ENCODE data around the gene NEU1. TPM values are rescaled to one million over a fixed set of nuclear protein-coding genes. Genes with fewer than 3 reads are reported as not detected.

Gene NEU1
- polyA plus RNA-seq, 2 of the 4 experiments (the other 2 are of a cell fraction) = 15.8 to 19.2 TPM

DNA sequence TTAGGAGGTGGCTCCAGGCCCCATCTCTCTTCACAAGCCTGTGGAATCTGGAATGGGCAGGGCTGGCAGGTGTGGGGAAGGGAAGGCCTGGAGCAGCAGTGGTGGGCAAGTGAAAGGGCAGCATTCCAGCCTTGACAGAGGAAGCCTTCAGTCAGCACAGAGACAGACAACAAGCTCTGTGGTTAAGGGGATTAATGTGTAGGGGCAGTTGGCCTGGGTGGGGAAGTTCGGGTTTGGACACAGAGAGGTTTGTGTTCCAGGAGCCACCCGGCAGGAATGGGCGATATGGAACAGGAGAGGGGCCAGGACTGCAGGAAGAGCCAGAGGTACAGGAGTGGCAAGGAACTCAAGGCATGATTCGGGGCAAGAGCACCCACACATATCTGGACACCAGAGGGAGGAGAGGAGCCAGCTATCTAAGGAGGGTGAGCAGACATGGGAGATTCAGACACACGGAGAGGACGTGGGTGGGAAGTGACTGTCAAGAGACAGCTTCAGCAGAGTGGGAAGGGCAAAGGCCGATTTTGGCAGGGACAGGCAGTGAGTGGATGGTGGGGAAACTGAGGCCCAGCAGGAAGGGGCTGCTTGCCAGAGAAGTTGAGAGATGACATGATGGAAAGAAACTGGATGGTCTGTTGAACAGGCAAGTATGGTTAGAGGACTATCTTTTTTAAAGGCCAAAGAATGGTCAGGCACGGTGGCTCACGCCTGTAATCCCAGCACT is 18.7 kb upstream of the NEU1 start:
- H3K4me3 ChIP-seq = no peak overlapping the region
- TF ChIP-seq FOSB (CRISPR knock-in tag; IDR thresholded peaks at IDR 0.05) (no peak), BHLHE40 (IDR thresholded peaks at IDR 0.05; ENCODE audit: low read depth, low read length) (no peak), FOXS1 (CRISPR knock-in tag; IDR thresholded peaks at IDR 0.05) (no peak), RCOR1 (IDR thresholded peaks at IDR 0.05; ENCODE audit: low read depth, low read length) (no peak), SREBF2 (IDR thresholded peaks at IDR 0.05) (no peak), ZSCAN20 (CRISPR knock-in tag; IDR thresholded peaks at IDR 0.05) (no peak), HOXB5 (CRISPR knock-in tag; IDR thresholded peaks at IDR 0.05) (no peak), FOSL2 (IDR thresholded peaks at IDR 0.05) (no peak), FOSL2 (CRISPR knock-in tag; IDR thresholded peaks at IDR 0.05) (no peak), HEYL (CRISPR knock-in tag; IDR thresholded peaks at IDR 0.05) (no peak), ZC3H11A (IDR thresholded peaks at IDR 0.05) (no peak), HOXA7 (CRISPR knock-in tag; IDR thresholded peaks at IDR 0.05) (no peak), EHF (CRISPR knock-in tag; IDR thresholded peaks at IDR 0.05) (no peak), RFX5 (IDR thresholded peaks at IDR 0.05) (no peak), CBX2 (IDR thresholded peaks at IDR 0.05; ENCODE audit: borderline replicate concordance, low read depth) (no peak), CBX8 (IDR thresholded peaks at IDR 0.05) (no peak), EHMT2 (IDR thresholded peaks at IDR 0.05; ENCODE audit: low read depth) (no peak), POLR2AphosphoS2 (conservative IDR thresholded peaks at IDR 0.05; ENCODE audit: low read length) (no peak), NFE2L2 (conservative IDR thresholded peaks at IDR 0.05; ENCODE audit: low read length) (no peak)
- FAIRE-seq (no peak), DNase-seq (ENCODE audit: low read depth in 1 of 2, low spot score in 1 of 2) (no peak), ATAC-seq (no peak)
- no peaks in the 10 kb centered on the region for H3K4me1 ChIP-seq
- H3K9me3 ChIP-seq = no peaks in the 10 kb centered on the region
- 89% methylated on average over 9 of the region's 9 CpGs for WGBS (ENCODE audit: missing lambda C conversion rate)
- H3K4me2 ChIP-seq = no peak overlapping the region
- ChIA-PET POLR2A (no interaction called here), CTCF (interaction anchor here (2.6 kb wide), 1 partner anchor 72 kb away, joined by 6 read pairs; no protein-coding TSS in a partner anchor)
- no peak overlapping the region for H3K27ac ChIP-seq

- TF ChIP-seq HOXA7 (CRISPR knock-in tag; IDR thresholded peaks at IDR 0.05) (no peak), REST (IDR thresholded peaks at IDR 0.05) (no peak), MYC (IDR thresholded peaks at IDR 0.05; ENCODE audit: borderline replicate concordance, low read length) (no peak), ZSCAN20 (CRISPR knock-in tag; IDR thresholded peaks at IDR 0.05) (no peak), EP300 (IDR thresholded peaks at IDR 0.05) (no peak), MAZ (IDR thresholded peaks at IDR 0.05; ENCODE audit: borderline replicate concordance, low read depth, low read length) (no peak), POLR2A (IDR thresholded peaks at IDR 0.05; ENCODE audit: low read length) (no peak), TP53 (CRISPR knock-in tag; IDR thresholded peaks at IDR 0.05) (no peak), JUNB (IDR thresholded peaks at IDR 0.05) (no peak), RFX5 (IDR thresholded peaks at IDR 0.05) (no peak), JUN (IDR thresholded peaks at IDR 0.05) (no peak), FOSL2 (IDR thresholded peaks at IDR 0.05) (no peak), FOSL2 (CRISPR knock-in tag; IDR thresholded peaks at IDR 0.05) (no peak), HDAC2 (IDR thresholded peaks at IDR 0.05) (no peak), RARB (CRISPR knock-in tag; IDR thresholded peaks at IDR 0.05) (no peak), POLR2AphosphoS2 (conservative IDR thresholded peaks at IDR 0.05; ENCODE audit: low read length) (no peak), RAD21 (conservative IDR thresholded peaks at IDR 0.05 in 1 of 2, IDR thresholded peaks at IDR 0.05 in 1 of 2) (no peak), RCOR1 (IDR thresholded peaks at IDR 0.05; ENCODE audit: low read depth, low read length) (no peak)
- TF ChIP-seq, protein P1, sequence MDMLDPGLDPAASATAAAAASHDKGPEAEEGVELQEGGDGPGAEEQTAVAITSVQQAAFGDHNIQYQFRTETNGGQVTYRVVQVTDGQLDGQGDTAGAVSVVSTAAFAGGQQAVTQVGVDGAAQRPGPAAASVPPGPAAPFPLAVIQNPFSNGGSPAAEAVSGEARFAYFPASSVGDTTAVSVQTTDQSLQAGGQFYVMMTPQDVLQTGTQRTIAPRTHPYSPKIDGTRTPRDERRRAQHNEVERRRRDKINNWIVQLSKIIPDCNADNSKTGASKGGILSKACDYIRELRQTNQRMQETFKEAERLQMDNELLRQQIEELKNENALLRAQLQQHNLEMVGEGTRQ (IDR thresholded peaks at IDR 0.05) = no peak
- TF ChIP-seq, protein P2, sequence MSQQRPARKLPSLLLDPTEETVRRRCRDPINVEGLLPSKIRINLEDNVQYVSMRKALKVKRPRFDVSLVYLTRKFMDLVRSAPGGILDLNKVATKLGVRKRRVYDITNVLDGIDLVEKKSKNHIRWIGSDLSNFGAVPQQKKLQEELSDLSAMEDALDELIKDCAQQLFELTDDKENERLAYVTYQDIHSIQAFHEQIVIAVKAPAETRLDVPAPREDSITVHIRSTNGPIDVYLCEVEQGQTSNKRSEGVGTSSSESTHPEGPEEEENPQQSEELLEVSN (IDR thresholded peaks at IDR 0.05; ENCODE audit: borderline replicate concordance, low read depth) = no peak
- TF ChIP-seq, protein P3, sequence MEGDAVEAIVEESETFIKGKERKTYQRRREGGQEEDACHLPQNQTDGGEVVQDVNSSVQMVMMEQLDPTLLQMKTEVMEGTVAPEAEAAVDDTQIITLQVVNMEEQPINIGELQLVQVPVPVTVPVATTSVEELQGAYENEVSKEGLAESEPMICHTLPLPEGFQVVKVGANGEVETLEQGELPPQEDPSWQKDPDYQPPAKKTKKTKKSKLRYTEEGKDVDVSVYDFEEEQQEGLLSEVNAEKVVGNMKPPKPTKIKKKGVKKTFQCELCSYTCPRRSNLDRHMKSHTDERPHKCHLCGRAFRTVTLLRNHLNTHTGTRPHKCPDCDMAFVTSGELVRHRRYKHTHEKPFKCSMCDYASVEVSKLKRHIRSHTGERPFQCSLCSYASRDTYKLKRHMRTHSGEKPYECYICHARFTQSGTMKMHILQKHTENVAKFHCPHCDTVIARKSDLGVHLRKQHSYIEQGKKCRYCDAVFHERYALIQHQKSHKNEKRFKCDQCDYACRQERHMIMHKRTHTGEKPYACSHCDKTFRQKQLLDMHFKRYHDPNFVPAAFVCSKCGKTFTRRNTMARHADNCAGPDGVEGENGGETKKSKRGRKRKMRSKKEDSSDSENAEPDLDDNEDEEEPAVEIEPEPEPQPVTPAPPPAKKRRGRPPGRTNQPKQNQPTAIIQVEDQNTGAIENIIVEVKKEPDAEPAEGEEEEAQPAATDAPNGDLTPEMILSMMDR (IDR thresholded peaks at IDR 0.05) = no peak
- CTCF ChIA-PET = interaction anchor here (1.1 to 4.0 kb wide), 2 partner anchors 8 to 44 kb away, joined by 3 to 25 read pairs; no protein-coding TSS in a partner anchor
- POLR2A ChIA-PET = interaction anchor here (0.5 kb wide), 1 partner anchor 50 kb away, joined by 3 read pairs; no protein-coding TSS in a partner anchor
- Histone ChIP-seq H3K9me3 (no peaks in the 10 kb centered on the region), H3K4me3 (no peak overlapping the region), H3K4me1 (no peaks in the 10 kb centered on the region), H3K27ac (no peak overlapping the region), H3K4me2 (no peak overlapping the region)
- no peak for DNase-seq (ENCODE audit: low read depth in 1 of 2, low spot score in 1 of 2)
- WGBS (ENCODE audit: missing lambda C conversion rate) = 92% methylated on average over 10 of the region's 10 CpGs
- FAIRE-seq = no peak
- ATAC-seq = no peak
Measured at GRCh38 chr6:31880616-31881015, 18.0 kb upstream of the NEU1 start.

Data from A549 (cell line).